Nephron (organoid): ENCODE results near the gene OPN3.

Experiments used
- H3K27ac Mint-ChIP-seq, 3 experiments: 2 replicates each; pipeline ENCODE4 v1.8.0; 2020; ENCODE audit warnings: mixed read lengths in 3 of 3, mild to moderate bottlenecking in 2 of 3, moderate library complexity in 1 of 3
- H3K27me3 Mint-ChIP-seq: 2 replicates; pipeline ENCODE4 v1.8.0; 2021; ENCODE audit warnings: low read depth, mild to moderate bottlenecking, moderate library complexity, mixed read lengths
- H3K36me3 Mint-ChIP-seq: 2 replicates; pipeline ENCODE4 v1.8.0; 2020; ENCODE audit warnings: low read depth, mixed read lengths
- H3K4me1 Mint-ChIP-seq: 2 replicates; pipeline ENCODE4 v1.8.0; 2020; ENCODE audit warnings: mixed read lengths
- H3K4me3 Mint-ChIP-seq, 3 experiments: 2 replicates each; pipeline ENCODE4 v1.8.0; 2020; ENCODE audit warnings: mild to moderate bottlenecking in 3 of 3, mixed read lengths in 3 of 3, moderate library complexity in 2 of 3
- H3K9me3 Mint-ChIP-seq: 2 replicates; pipeline ENCODE4 v1.8.0; 2020; ENCODE audit warnings: mixed read lengths
- CTCF ChIP-seq, 3 experiments: fragments of 200-600 bp; sonication (generic); IDR thresholded peaks; one replicate each; pipeline ENCODE4 v1.5.0; 2021; ENCODE audit warnings: antibody characterized with exemption in 3 of 3; ENCODE audit not compliant: unreplicated experiment in 3 of 3

The OPN3 gene

GRCh38 chr1:241679404-241679803, 39.2 kb upstream of the OPN3 start:
- Mint-ChIP-seq H3K9me3 (peaks cover 4% of the 10 kb centered on the region), H3K4me1 (no peaks in the 10 kb centered on the region), H3K27ac (no peak overlapping the region), H3K4me3 (no peak overlapping the region), H3K36me3 (no peaks in the 10 kb centered on the region), H3K27me3 (no peaks in the 10 kb centered on the region)
- TF ChIP-seq CTCF (IDR thresholded peaks at IDR 0.05; ENCODE audit: unreplicated experiment in 3 of 3), result no peak

- H3K9me3 Mint-ChIP-seq, result peaks cover 4% of the 10 kb centered on the region
- TF ChIP-seq CTCF (IDR thresholded peaks at IDR 0.05; ENCODE audit: unreplicated experiment in 3 of 3), result no peak
- H3K27ac Mint-ChIP-seq, result no peak overlapping the region
- H3K27me3 Mint-ChIP-seq, result no peaks in the 10 kb centered on the region
- H3K4me3 Mint-ChIP-seq, result no peak overlapping the region
- H3K4me1 Mint-ChIP-seq, result no peaks in the 10 kb centered on the region
- H3K36me3 Mint-ChIP-seq, result no peaks in the 10 kb centered on the region
Observed at GRCh38 chr1:241678536-241678935, 38.4 kb upstream of the OPN3 start.

GRCh38 chr1:241677201-241677600, 37.0 kb upstream of the OPN3 start:
- no peaks in the 10 kb centered on the region for H3K4me1 Mint-ChIP-seq
- H3K27ac Mint-ChIP-seq, result no peak overlapping the region
- H3K9me3 Mint-ChIP-seq, result peaks cover 4% of the 10 kb centered on the region
- H3K27me3 Mint-ChIP-seq, result no peaks in the 10 kb centered on the region
- no peak overlapping the region for H3K4me3 Mint-ChIP-seq
- H3K36me3 Mint-ChIP-seq, result no peaks in the 10 kb centered on the region
- no peak for TF ChIP-seq CTCF (IDR thresholded peaks at IDR 0.05; ENCODE audit: unreplicated experiment in 3 of 3)

GRCh38 chr1:241675983-241676382, 35.8 kb upstream of the OPN3 start:
- Mint-ChIP-seq H3K9me3 (no peaks in the 10 kb centered on the region), H3K4me1 (no peaks in the 10 kb centered on the region), H3K27me3 (no peaks in the 10 kb centered on the region), H3K36me3 (no peaks in the 10 kb centered on the region), H3K27ac (no peak overlapping the region), H3K4me3 (no peak overlapping the region)
- no peak for TF ChIP-seq CTCF (IDR thresholded peaks at IDR 0.05; ENCODE audit: unreplicated experiment in 3 of 3)

- Mint-ChIP-seq H3K4me1 (no peaks in the 10 kb centered on the region), H3K27me3 (no peaks in the 10 kb centered on the region), H3K27ac (no peak overlapping the region), H3K36me3 (no peaks in the 10 kb centered on the region), H3K4me3 (no peak overlapping the region), H3K9me3 (no peaks in the 10 kb centered on the region)
- TF ChIP-seq CTCF (IDR thresholded peaks at IDR 0.05; ENCODE audit: unreplicated experiment in 3 of 3), result no peak
Observed at GRCh38 chr1:241674805-241675384, 34.7 kb upstream of the OPN3 start.

- Mint-ChIP-seq H3K4me1 (no peaks in the 10 kb centered on the region), H3K27ac (no peak overlapping the region), H3K4me3 (no peak overlapping the region), H3K36me3 (no peaks in the 10 kb centered on the region), H3K27me3 (no peaks in the 10 kb centered on the region), H3K9me3 (no peaks in the 10 kb centered on the region)
- no peak for TF ChIP-seq CTCF (IDR thresholded peaks at IDR 0.05; ENCODE audit: unreplicated experiment in 3 of 3)
Observed at GRCh38 chr1:241672301-241672700, 32.1 kb upstream of the OPN3 start.
